ENCODE results near the gene SPTBN1.

The SPTBN1 gene

GRCh38 chr2:54638103-54638502, 182.0 kb downstream of the SPTBN1 start:
- DNase-seq, result no peak

GRCh38 chr2:54638774-54639187, 182.7 kb downstream of the SPTBN1 start:
- DNase-seq, result no peak

- DNase-seq, result no peak
These were observed 183.5 kb downstream of the SPTBN1 start for GRCh38 chr2:54639609-54640008.

- no peak for DNase-seq
These were observed 184.9 kb downstream of the SPTBN1 start for GRCh38 chr2:54640834-54641540.

- DNase-seq, result no peak
These were observed 185.9 kb downstream of the SPTBN1 start for GRCh38 chr2:54641988-54642387.

- no peak for DNase-seq
These were observed 186.7 kb downstream of the SPTBN1 start for GRCh38 chr2:54642677-54643430.

GRCh38 chr2:54644236-54644635, 188.1 kb downstream of the SPTBN1 start:
- no peak for DNase-seq

- DNase-seq, result no peak
These were observed 190.2 kb downstream of the SPTBN1 start for GRCh38 chr2:54646170-54646927.

- DNase-seq, result no peak
These were observed 192.1 kb downstream of the SPTBN1 start for GRCh38 chr2:54648256-54648655.

GRCh38 chr2:54649191-54649590, 193.1 kb downstream of the SPTBN1 start:
- no peak for DNase-seq

- DNase-seq, result no peak
These were observed 193.5 kb downstream of the SPTBN1 start for GRCh38 chr2:54649633-54650032.

- DNase-seq, result no peak
These were observed 194.5 kb downstream of the SPTBN1 start for GRCh38 chr2:54650612-54651011.

GRCh38 chr2:54651291-54651690, 195.2 kb downstream of the SPTBN1 start:
- DNase-seq, result no peak

- no peak for DNase-seq
These were observed 196.4 kb downstream of the SPTBN1 start for GRCh38 chr2:54652540-54652939.

- DNase-seq, result no peak
These were observed 197.6 kb downstream of the SPTBN1 start for GRCh38 chr2:54653572-54654204.

- no peak for DNase-seq
These were observed 199.1 kb downstream of the SPTBN1 start for GRCh38 chr2:54655046-54655809.

- DNase-seq, result no peak
These were observed 200.7 kb downstream of the SPTBN1 start for GRCh38 chr2:54656863-54657262.

- no peak for DNase-seq
These were observed 201.5 kb downstream of the SPTBN1 start for GRCh38 chr2:54657664-54658083.

- DNase-seq, result no peak
These were observed 202.5 kb downstream of the SPTBN1 start for GRCh38 chr2:54658564-54659071.

- DNase-seq, result no peak
These were observed 203.4 kb downstream of the SPTBN1 start for GRCh38 chr2:54659527-54659926.

- DNase-seq, result no peak
These were observed 204.6 kb downstream of the SPTBN1 start for GRCh38 chr2:54660752-54661151.

GRCh38 chr2:54663424-54664030, 207.4 kb downstream of the SPTBN1 start:
- no peak for DNase-seq
